A673 (cell line): ENCODE data around the gene FBXO21.

Experiments
- CTCF ChIP-seq: fragments of 300-800, 200-600 bp; sonication (generic); conservative IDR thresholded peaks from 2 replicates; pipeline ENCODE4 v1.5.1; 2017; ENCODE audit warnings: low read depth, mild to moderate bottlenecking, antibody characterized with exemption, low read length, moderate library complexity, mixed read lengths
- EZH2 ChIP-seq: fragments of 200-600 bp; sonication (generic); IDR thresholded peaks from 2 replicates; pipeline ENCODE4 v1.6.1; 2017; ENCODE audit warnings: borderline replicate concordance, low read depth, mild to moderate bottlenecking, mixed read lengths, antibody characterized with exemption, low read length; ENCODE audit not compliant: poor library complexity, severe bottlenecking

- TF ChIP-seq EZH2: no peak
- TF ChIP-seq CTCF: no peak
Measured at GRCh38 chr12:117127933-117128823, 62.1 kb downstream of the FBXO21 start.
